GM06990 (cell line): ENCODE data around the gene CYTH3.

Experiments
- DNase-seq: peaks from one replicate; pipeline ENCODE4 v3.0.0-alpha.2; 2011; ENCODE audit not compliant: insufficient read length; ENCODE audit errors: extremely low read depth
- H3K27me3 ChIP-seq: replicated peaks from 2 replicates; pipeline ENCODE4 v1.6.0; 2011; ENCODE audit warnings: low read length; ENCODE audit not compliant: control insufficient read depth, insufficient read depth
- H3K36me3 ChIP-seq: 2 replicates; pipeline ENCODE4 v1.5.1; 2011; ENCODE audit warnings: low read length; ENCODE audit not compliant: control insufficient read depth, insufficient read depth
- H3K4me3 ChIP-seq: replicated peaks from 2 replicates; pipeline ENCODE4 v1.5.1; 2011; ENCODE audit warnings: low read depth, mild to moderate bottlenecking, control low read depth, low read length
- CTCF ChIP-seq: IDR thresholded peaks from 2 replicates; pipeline ENCODE4 v1.5.1; 2011; ENCODE audit warnings: low read length, control low read depth, mild to moderate bottlenecking, inconsistent platforms; ENCODE audit not compliant: insufficient read depth, poor library complexity, severe bottlenecking

The CYTH3 gene

GRCh38 chr7:6188389-6188788 is 84.0 kb downstream of the CYTH3 start:
- no peaks in the 10 kb centered on the region for H3K27me3 ChIP-seq
- peaks cover 4% of the 10 kb centered on the region for H3K36me3 ChIP-seq
- TF ChIP-seq CTCF: no peak
- H3K4me3 ChIP-seq: no peak overlapping the region
- no peak for DNase-seq

GRCh38 chr7:6186577-6186976 is 85.8 kb downstream of the CYTH3 start:
- peaks cover 4% of the 10 kb centered on the region for H3K36me3 ChIP-seq
- H3K27me3 ChIP-seq: no peaks in the 10 kb centered on the region
- no peak for DNase-seq
- H3K4me3 ChIP-seq: no peak overlapping the region
- TF ChIP-seq CTCF: no peak

- no peak overlapping the region for H3K4me3 ChIP-seq
- no peaks in the 10 kb centered on the region for H3K27me3 ChIP-seq
- DNase-seq: no peak
- TF ChIP-seq CTCF: no peak
- peaks cover 4% of the 10 kb centered on the region for H3K36me3 ChIP-seq
These were observed 89.4 kb downstream of the CYTH3 start for GRCh38 chr7:6182993-6183392.

- no peak for DNase-seq
- no peak for TF ChIP-seq CTCF
- Histone ChIP-seq H3K27me3 (no peaks in the 10 kb centered on the region), H3K4me3 (no peak overlapping the region), H3K36me3 (no peaks in the 10 kb centered on the region)
These were observed 91.3 kb downstream of the CYTH3 start for GRCh38 chr7:6181136-6181535.

- Histone ChIP-seq H3K4me3 (no peak overlapping the region), H3K36me3 (no peaks in the 10 kb centered on the region), H3K27me3 (no peaks in the 10 kb centered on the region)
- no peak for TF ChIP-seq CTCF
- DNase-seq: no peak
These were observed 92.1 kb downstream of the CYTH3 start for GRCh38 chr7:6180344-6180725.

- no peaks in the 10 kb centered on the region for H3K27me3 ChIP-seq
- no peaks in the 10 kb centered on the region for H3K36me3 ChIP-seq
- no peak overlapping the region for H3K4me3 ChIP-seq
- DNase-seq: no peak
- no peak for TF ChIP-seq CTCF
These were observed 92.6 kb downstream of the CYTH3 start for GRCh38 chr7:6179620-6180343.
